Suppressor macrophage treated with lipopolysaccharide for 1 hour (primary cell): ENCODE measurements around the gene PRSS48.
"Not testable (repeated sequence)": the region's sequence is repeated elsewhere in the genome, so short reads cannot be mapped to it uniquely, and the experiment has no call there.

Experiments used
- DNase-seq, 3 donors: peaks; one replicate each; pipeline ENCODE4 v3.0.0-alpha.2; 2020 to 2022

The PRSS48 gene

GRCh38 chr4:151321586-151321985 lies 44.6 kb downstream of the PRSS48 start:
- no peak for DNase-seq

DNA sequence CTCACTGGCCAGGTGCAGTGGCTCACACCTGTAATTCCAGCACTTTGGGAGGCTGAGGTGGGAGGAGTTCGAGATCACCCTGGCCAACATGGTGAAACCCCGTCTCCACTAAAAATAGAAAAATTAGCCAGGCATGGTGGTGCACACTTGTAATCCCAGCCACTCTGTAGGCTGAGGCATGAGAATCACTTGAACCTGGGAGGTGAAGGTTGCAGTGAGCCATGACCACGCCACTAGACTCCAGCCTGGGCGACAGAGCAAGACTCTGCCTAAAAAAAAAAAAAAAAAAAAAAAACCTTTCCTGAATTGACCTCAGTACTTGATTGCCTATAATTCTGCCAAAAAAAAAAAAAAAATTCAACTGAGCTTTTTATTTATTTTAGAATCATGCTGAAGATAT lies 45.2 kb downstream of the PRSS48 start:
- not testable (repeated sequence) for DNase-seq

DNA sequence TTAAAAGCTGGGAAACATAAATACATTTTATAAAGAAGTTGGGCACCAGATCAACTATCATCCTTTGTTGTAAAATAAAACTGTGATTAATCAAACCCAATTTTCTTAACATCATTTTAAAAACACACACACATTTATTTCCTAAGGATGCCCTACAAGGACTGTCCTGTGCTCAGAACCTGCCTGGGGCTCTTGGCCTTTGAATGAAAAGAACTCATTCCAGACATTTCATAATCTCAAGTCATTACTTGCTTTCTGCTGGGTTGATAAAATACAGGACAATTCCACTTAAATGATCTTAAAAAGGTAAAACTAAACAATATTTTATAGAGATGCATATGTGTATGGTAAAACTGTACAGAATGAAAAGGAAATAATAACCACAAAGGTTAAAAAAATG lies 45.6 kb downstream of the PRSS48 start:
- no peak for DNase-seq

GRCh38 chr4:151323667-151324066 lies 46.7 kb downstream of the PRSS48 start:
- DNase-seq: no peak

DNA sequence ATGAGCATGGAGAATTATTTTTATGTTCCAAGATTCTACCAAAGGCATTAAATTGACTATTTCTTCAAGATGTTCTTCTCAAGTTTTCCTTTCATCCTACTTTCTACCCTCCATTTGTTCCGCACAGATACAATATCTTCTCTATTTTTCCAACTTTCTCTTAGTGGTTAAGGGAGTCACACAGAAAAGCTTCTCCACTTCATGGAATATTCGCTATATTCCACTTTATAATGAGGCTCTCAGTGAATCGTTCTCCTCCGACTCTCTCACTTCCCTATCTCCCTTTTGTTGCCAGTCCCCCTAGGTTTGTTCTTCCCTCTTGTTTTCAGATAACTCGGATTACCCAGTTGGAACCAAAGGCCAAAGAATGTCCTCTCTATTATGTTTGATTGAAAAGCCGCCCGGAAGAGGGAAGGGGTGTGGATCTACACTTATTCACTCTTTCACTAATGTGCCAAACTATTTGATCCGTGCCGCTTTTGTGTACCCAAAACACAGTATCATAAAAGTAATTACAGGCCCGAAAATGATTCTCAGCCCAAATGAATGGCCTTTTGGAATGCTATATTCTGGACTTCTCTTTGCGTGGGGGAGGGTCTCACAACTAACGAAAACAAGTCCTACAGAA lies 47.3 kb downstream of the PRSS48 start:
- DNase-seq: no peak

DNA sequence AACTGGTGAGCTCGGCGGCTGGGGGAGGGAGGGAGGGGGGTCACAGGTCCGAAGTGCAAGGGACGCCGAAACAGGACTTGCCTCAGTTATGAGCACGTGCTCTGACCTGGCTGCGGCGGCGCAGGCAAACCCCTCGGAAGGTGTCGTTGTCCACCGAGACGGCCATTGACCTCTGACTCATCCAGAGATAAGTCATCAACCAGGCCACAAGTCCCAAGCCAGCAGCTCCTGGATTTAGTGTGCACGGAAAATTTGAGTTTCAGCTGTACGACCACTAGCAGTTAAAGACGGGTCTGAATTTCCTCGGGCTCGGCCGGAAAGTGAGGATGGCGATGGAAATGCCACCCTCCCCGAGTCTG lies 47.8 kb downstream of the PRSS48 start:
- peak; percentile 14 to 24 (median 24) for DNase-seq

GRCh38 chr4:151325111-151325948 lies 48.4 kb downstream of the PRSS48 start, which contains the start of gene SH3D19:
SH3D19 (minus strand) TSS chr4:151325605; CDS start chr4:151325352, 253 bp downstream.
- peak; percentile 19 to 62 (median 24) for DNase-seq

DNA sequence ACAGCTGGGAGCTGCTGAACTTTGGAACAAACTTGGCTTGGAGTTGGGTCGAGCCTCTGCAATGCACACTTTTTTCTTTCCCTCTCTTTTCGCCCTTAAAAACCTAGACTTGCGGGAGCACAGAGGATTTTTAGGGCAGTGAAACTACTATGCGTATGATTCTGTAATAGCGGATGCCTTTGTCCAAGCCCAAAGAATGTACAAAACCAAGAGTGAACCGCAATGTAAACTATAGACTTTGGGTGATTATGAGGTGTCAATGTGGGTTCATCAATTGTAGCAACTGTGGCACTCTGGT lies 48.9 kb downstream of the PRSS48 start:
- DNase-seq: no peak

DNA sequence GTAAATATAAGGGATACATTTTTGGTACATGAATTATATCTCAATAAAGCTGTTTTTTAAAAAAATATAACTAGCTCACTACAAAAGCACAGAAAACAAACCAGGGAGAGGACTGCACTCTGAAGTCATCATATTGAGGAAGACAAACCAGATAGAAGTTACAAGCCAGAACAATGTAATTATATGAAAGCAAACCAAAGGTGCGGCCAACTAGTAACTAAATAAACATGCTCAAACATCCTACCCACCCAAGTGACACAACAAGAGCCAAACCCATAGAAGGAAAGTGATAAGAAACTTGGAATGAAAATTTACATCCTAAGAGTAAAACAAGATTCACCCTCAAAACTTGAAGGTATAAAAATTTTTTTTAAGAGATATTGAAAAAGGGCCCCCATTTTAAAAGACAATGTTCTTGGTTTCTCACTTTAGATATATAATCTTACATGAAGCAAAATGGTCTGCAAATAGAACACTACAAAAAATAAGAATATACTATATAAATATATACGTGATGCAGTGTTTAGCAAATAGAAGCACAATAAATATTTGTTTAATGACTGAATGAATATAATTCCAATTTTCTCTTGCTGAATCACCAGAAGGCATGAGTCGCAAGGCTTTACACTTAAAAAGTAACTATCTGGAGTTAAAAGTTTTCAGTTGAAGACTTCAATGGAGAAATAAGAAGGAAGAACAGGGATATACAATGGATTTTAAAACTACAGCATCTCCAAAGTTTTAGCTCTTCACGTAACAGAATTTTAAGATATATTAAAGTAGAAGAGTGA lies 52.5 kb downstream of the PRSS48 start:
- DNase-seq: no peak

DNA sequence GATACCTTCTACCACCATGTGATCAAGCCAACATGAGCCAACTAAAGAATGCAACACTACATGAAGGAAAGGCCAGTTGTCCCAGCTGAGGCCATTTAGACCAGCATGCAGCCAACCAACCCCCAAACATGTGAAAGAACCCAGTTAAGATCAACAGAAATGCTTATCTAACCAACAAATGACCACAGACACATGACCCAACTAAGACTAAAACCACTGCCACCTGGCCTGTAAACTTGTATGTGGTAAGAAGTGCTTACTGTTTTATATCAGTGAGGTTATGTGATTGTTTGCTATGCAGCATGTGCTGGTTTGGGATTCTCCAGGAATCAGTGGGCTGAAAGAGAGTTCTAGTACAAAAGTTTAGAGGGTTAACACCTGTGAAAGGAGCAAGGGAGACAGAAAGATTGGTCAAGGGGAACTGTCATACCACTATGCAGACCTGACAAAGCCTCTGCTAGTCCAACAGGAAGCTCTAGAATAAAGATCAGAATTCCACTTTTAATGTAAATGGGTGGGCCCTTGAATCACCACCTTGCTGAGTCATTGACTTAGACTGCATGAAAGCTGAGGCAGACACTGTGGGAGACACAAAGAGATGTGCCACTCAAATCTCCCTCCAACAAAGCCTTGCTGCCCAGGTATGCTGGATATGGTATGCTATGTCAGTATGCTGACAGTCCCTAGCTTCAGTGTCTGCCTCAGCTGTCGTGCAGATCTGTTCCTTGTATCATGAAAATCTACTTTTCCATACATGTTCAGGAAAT lies 54.5 kb downstream of the PRSS48 start:
- DNase-seq: no peak

- DNase-seq: no peak
These were observed 62.5 kb downstream of the PRSS48 start for GRCh38 chr4:151339467-151339866.

DNA sequence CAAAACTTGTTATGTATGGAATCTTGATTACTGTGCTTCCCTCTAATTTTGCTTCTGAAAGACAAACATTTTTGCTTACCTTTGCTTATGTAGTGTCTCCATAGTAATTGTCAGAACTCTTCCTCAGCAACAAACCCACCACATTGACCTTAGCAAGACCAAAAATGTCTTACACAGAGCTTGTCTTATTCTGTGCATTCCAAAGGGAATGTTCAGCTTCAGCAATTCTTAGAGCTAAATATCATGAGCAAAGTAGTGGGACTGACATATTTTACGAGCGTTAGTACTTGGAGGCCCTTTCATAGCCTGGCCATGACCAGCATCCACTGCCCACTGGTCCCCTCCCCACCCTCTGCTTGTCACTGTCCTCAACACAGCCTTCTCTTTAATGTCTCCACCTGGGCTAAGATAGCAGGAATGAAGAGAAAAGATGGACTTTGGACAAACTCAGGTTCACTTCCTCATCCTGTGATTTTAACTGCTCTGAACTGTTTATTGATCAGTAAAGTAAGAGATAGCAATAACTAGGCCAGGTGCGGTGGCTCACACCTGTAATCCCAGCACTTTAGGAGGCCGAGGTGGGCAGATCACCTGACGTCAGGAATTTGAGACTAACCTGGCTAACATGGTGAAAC lies 63.9 kb downstream of the PRSS48 start:
- DNase-seq: no peak
